ENCODE data around the gene RDX.
"Not testable (repeated sequence)": the region's sequence is repeated elsewhere in the genome, so short reads cannot be mapped to it uniquely, and the experiment has no call there.

The RDX gene

GRCh38 chr11:110296226-110297075, at the start of gene RDX:
Gene RDX (minus strand): TSS chr11:110296614. CDS start chr11:110279692, 16,922 bp downstream.
- DNase-seq, result peak; percentile 68

- no peak for DNase-seq
Observed at GRCh38 chr11:110345743-110346142, 49.3 kb upstream of the RDX start.

- no peak for DNase-seq
Observed at GRCh38 chr11:110340436-110340835, 44.0 kb upstream of the RDX start.

GRCh38 chr11:110339456-110340250, 43.2 kb upstream of the RDX start:
- DNase-seq, result no peak

GRCh38 chr11:110338684-110339083, 42.3 kb upstream of the RDX start:
- no peak for DNase-seq

- DNase-seq, result no peak
Observed at GRCh38 chr11:110337570-110338193, 41.3 kb upstream of the RDX start.

- DNase-seq, result no peak
Observed at GRCh38 chr11:110336054-110336453, 39.6 kb upstream of the RDX start.

GRCh38 chr11:110335358-110335757, 38.9 kb upstream of the RDX start:
- DNase-seq, result no peak

- no peak for DNase-seq
Observed at GRCh38 chr11:110331626-110332025, 35.2 kb upstream of the RDX start.

GRCh38 chr11:110329445-110329844, 33.0 kb upstream of the RDX start:
- DNase-seq, result no peak

GRCh38 chr11:110327508-110327907, 31.1 kb upstream of the RDX start:
- no peak for DNase-seq

GRCh38 chr11:110323786-110324185, 27.4 kb upstream of the RDX start:
- no peak for DNase-seq

GRCh38 chr11:110319501-110319900, 23.1 kb upstream of the RDX start:
- no peak for DNase-seq

GRCh38 chr11:110318638-110319404, 22.4 kb upstream of the RDX start:
- no peak for DNase-seq

- DNase-seq, result peak; percentile 95
Observed at GRCh38 chr11:110317516-110317932, 21.1 kb upstream of the RDX start.

- no peak for DNase-seq
Observed at GRCh38 chr11:110314366-110315095, 18.1 kb upstream of the RDX start.

GRCh38 chr11:110312670-110313069, 16.3 kb upstream of the RDX start:
- no peak for DNase-seq

GRCh38 chr11:110311783-110312579, 15.6 kb upstream of the RDX start:
- DNase-seq, result no peak

- DNase-seq, result no peak
Observed at GRCh38 chr11:110308071-110308470, 11.7 kb upstream of the RDX start.

GRCh38 chr11:110306019-110306388, 9.6 kb upstream of the RDX start:
- not testable (repeated sequence) for DNase-seq
